HG02938 (cell line): ENCODE results near the gene CCDC149.
"Not testable (repeated sequence)": the region's sequence is repeated elsewhere in the genome, so short reads cannot be mapped to it uniquely, and the experiment has no call there.

Experiments used
- ATAC-seq: cut with Tn5 transposase; IDR thresholded peaks from one replicate; pipeline ENCODE4 v1.9.1; 2021; ENCODE audit warnings: mild to moderate bottlenecking, moderate library complexity; ENCODE audit not compliant: unreplicated experiment

Gene CCDC149

DNA sequence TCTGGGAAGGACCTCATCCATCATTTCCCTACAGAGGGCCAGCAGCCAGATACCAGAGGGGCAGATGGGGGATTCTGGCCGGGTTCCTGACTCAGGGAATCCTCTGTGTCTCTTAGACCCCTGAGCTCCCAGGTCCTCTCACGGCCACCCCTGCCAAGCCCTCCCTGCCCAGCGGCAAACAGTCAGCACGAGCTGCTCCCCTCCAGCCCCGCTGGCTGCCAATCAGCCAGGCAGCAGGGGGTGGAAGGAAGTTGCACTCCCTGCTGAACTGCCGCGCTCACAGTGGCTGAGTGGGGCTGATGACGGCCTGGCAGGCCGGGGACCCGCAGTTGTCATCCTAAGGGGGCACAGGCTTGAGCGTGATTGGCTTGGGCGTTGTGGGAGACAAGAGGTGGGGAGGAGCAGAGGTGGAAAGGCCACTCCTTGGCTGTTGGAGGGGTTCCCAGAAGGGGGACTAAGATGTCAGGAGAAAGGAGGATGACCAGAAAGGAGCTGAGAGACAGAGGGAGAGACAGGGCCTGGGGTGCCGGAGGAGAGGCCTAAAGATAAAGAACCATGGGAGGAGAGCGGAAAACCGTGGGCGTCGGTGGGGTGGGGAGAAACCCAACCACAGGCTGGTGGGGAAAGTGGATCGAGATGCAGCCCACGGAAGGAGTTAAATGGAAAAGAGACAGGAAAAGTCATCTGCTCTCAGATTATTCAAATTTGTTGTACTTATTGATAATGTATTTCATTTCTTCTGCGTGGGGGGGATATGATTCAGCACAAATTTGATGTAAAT is 4.4 kb upstream of the CCDC149 start:
- ATAC-seq = no peak

- ATAC-seq = no peak
These were observed 2.5 kb upstream of the CCDC149 start for GRCh38 chr4:24915121-24915922.

DNA sequence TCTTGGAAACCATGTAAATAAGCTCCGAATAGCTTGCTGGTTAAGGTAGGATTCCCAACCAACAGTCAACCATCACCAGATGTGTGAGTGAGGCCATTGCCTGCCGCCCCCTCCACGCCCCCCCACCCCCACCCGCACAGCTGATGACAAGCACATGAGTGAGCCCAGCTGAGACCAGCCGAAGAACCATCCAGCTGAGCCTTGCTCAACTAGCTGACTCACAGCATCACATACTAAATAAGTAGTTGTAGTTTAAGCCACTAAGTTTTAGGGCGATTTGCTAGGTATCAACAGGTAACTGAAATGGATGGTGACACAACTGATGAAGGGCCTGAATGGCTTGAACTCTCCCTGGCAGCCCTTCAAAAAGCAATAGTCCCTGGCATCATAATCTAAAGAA is 1.6 kb upstream of the CCDC149 start:
- no peak for ATAC-seq

- ATAC-seq = no peak
These were observed 260 bp upstream of the CCDC149 start for GRCh38 chr4:24913119-24913485.

DNA sequence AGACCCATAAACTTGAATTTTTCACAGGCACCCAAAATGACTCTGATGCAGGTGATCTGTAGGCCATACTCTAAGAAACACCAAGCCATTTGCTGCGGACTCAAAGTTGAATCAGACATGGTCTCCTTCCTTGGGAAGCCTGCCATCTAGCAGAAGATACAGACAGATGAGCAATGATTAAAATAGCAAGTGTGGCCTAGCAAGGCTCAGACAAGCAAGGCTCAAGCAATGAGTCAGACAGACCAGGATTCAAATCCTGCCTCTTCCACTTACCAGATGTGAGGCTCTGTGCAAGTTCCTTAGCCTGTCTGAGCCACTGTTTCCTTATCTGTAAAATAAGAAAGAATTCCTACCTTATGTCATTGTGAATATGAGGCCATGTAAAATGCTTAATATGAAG is 2.3 kb downstream of the CCDC149 start:
- no peak for ATAC-seq

- ATAC-seq = not testable (repeated sequence)
These were observed 3.2 kb downstream of the CCDC149 start for GRCh38 chr4:24909606-24910005.

- no peak for ATAC-seq
These were observed 15.2 kb downstream of the CCDC149 start for GRCh38 chr4:24897639-24898038.

- ATAC-seq = no peak
These were observed 15.9 kb downstream of the CCDC149 start for GRCh38 chr4:24896977-24897376.

DNA sequence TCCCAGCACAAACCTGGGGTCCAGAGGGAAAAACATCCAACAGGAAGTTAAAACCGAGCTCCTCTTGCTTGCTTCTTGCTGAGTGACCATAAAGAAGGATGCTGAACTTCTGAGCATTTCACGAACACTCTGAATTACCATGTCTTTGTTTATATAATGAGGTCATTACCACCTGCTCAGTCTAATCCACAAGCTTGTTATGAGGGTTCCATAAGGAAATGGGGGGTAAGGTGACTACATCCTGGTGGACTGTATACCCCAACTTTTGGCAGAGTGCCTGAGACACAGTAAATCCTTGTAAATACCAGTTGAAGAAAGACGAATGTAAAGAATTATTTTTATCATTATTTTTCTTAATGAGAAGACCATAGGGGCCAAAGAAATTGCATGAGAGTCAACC is 16.8 kb downstream of the CCDC149 start:
- no peak for ATAC-seq

DNA sequence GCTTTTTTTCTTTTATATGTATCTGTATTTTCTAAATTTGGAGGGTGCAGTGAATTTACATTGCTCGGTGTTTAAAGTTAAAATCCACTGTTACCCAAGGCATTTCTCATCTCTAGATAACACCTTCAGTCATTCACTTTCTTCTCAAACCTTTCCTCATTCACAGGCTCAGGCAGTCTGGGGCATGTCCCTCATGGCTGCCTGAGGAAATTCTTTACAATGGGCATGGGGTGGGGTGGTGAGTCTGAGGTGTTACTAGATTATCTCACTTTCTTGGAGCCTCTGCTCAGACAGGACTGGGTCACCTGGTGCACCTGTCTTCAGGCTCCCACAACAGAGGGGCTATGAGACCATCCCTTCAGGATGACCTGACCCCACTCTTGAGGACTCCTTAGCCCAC is 17.4 kb downstream of the CCDC149 start:
- no peak for ATAC-seq

GRCh38 chr4:24894846-24895245 is 18.0 kb downstream of the CCDC149 start:
- ATAC-seq = no peak

DNA sequence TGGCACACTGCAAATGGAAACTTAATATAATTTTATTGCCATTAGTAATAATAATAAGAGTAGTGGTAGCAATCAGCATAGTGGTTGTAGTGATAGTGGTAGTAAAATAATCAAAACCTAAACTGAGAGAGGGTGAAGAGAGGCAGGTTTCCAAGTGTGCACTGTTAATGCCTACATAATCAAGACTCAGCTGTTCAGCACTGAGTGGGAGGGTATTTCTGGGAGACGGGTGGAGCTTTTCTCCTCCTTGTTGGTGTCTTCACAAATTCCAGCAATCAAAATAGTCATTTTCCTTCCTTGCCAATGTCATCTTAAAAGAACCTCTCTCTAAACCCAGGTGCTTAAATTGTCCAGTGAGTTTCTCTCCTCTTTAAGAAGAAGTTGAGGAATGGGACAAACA is 18.6 kb downstream of the CCDC149 start:
- ATAC-seq = no peak

DNA sequence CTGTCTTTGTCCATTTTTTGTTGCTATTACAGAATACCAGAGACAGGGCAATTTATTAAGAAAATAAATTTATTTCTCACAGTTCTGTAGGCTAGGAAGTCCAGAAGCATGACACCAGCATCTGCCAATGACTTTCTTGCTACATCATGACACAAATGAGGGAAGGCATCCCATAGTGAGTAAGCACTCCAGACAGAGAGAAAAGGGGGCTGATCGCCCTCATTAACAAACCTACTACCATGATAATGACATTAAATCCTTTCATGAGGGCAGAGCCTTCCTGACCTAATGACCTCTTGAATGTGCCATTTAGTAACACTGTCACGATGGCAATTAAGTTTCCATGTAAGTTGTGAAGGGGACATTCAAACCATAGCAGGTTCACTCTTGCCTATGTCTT is 20.1 kb downstream of the CCDC149 start:
- ATAC-seq = no peak

DNA sequence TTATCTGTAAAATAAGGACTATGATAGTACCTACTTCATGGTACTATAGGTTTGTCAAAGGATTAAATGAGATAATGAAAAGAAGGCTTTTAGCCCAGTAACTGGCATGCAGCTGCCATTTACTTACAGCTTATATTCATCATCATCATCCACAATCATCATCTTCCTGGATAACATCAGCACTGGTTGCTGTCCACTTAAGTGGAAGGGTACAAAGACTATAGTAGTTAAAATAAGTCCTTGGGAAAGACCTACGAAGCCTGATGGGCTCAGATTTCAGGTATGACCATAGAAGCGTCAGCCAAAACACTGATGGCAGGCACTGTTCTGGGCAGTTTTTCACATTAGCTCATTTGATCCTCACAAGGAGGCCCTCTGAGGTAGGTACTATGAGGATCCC is 20.6 kb downstream of the CCDC149 start:
- no peak for ATAC-seq

DNA sequence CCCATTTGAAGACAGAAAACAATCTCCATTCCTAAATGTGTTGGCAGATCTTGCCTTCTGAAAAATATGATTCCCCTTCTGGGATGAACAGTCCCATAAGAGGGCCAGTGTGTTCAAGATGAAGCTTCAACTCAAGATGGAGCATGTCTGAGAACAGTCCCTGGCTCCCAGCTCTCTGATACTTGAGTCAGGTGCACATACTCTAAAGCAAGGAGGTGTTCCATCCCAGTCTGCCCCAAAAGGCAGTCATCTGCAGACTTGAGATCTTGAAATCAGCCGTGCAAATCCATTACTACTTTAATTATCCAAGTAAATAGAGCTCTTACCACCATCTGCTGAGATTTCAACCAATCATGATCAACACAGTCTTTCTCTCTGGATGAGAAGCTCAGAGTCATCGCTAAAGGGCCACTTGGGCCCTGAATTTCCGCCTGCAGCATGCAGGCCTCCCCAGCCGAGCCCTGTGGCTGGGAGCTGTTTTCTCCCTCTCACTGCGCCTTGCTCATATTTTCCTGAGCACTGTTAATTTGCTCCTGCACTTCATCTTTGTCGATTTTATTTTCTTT is 22.2 kb downstream of the CCDC149 start:
- no peak for ATAC-seq

DNA sequence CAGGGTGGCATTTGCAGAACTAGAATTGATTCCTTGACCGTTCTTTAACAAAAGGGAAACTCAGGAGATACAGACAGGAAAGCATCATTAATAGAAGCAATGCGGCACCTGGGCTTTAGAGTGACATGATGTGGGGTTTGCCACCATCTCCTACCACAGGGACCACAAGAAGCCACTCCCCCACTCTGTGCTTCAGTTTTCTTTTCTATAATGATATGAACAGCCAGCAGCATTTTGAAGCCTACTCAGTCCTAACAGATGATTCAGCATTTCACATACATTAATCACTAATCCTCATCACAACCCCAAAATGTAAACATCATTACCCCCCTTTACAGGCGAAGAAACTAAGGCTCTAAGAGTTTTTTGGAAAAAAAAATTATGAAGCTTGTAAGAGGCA is 22.9 kb downstream of the CCDC149 start:
- no peak for ATAC-seq

GRCh38 chr4:24888475-24889344 is 24.1 kb downstream of the CCDC149 start:
- ATAC-seq = no peak

- ATAC-seq = no peak
These were observed 24.9 kb downstream of the CCDC149 start for GRCh38 chr4:24887881-24888430.

GRCh38 chr4:24886596-24886995 is 26.2 kb downstream of the CCDC149 start:
- ATAC-seq = no peak

- ATAC-seq = no peak
These were observed 27.5 kb downstream of the CCDC149 start for GRCh38 chr4:24885342-24885741.

GRCh38 chr4:24884902-24885301 is 27.9 kb downstream of the CCDC149 start:
- ATAC-seq = no peak
